ENCODE results near the gene FANCC. TPM values are rescaled to one million over a fixed set of nuclear protein-coding genes. Genes with fewer than 3 reads are reported as not detected.

The FANCC gene
- total and polyA plus RNA-seq, 11 donors: 2.4 to 6.2 (median 4.2) TPM

DNA sequence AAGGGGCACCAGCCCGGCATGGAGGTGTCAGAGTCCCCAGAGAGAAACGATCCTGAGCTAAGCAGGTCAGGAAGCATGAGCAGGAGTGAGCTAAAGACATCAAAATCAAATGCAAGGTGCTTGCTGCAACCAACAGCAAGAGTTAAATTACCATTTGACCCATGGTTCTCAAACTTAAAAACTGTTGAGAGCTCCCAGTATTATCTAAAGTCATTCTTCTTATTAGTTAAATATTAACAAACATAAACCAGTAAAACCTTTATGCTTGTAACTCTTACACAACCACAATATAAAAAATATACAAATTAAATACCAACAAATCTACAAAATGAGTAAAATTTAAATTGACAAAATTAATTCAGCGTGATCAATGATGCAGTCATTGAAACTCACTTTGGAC lies 51.5 kb downstream of the FANCC start:
- TF ChIP-seq POLR2A (IDR thresholded peaks at IDR 0.05): no peak
- TF ChIP-seq, protein P1, sequence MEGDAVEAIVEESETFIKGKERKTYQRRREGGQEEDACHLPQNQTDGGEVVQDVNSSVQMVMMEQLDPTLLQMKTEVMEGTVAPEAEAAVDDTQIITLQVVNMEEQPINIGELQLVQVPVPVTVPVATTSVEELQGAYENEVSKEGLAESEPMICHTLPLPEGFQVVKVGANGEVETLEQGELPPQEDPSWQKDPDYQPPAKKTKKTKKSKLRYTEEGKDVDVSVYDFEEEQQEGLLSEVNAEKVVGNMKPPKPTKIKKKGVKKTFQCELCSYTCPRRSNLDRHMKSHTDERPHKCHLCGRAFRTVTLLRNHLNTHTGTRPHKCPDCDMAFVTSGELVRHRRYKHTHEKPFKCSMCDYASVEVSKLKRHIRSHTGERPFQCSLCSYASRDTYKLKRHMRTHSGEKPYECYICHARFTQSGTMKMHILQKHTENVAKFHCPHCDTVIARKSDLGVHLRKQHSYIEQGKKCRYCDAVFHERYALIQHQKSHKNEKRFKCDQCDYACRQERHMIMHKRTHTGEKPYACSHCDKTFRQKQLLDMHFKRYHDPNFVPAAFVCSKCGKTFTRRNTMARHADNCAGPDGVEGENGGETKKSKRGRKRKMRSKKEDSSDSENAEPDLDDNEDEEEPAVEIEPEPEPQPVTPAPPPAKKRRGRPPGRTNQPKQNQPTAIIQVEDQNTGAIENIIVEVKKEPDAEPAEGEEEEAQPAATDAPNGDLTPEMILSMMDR (IDR thresholded peaks at IDR 0.05): no peak
- Histone ChIP-seq H3K27ac (no peak overlapping the region), H3K27me3 (no peaks in the 10 kb centered on the region), H3K4me1 (peaks cover 0 to 7% (median 0%) of the 10 kb centered on the region in 12 donors), H3K9me3 (no peaks in the 10 kb centered on the region), H3K36me3 (no peaks in the 10 kb centered on the region), H3K4me3 (no peak overlapping the region)
- intact Hi-C loops (cut with DNase I): loop anchor here in 4 of 10 donors (5.0 to 10.0 kb wide), 3 partner anchors 584 to 599 kb away; no protein-coding TSS in a partner anchor
- DNase-seq (no peak), ATAC-seq (no peak)
- WGBS, 4 donors: 60 to 68% (median 62%) methylated on average over 3 of the region's 3 CpGs

DNA sequence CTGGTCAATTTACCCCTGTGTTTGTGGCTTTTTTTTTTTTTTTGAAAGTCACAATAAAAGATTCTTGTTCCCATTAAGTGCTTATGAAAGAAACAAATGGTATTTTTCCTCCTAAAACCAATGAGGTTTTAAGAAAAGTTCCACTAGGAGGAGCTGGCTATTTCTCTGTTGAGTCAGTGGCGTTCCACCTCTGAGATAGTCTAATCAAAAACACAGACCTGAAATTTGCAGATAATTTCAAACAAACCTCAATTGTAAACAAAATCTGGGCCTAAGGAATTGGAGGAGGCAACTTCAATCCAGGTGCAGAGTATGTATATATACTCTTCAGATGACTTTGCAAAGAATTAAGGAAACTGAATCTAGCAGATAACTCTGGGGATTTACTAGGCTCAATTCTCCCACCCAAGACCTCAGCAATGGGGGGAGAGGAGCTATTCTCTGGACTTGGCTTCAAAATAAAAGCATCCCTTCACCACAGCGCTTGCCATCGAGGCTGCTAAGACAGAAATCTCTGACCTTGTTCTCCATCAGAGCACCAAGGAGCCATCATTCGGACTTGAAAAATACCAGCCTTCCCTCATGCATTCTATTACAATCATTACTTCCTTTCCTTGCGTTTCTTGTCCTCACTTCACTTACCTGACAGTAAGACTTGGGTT lies 52.4 kb downstream of the FANCC start:
- TF ChIP-seq, protein P1 (IDR thresholded peaks at IDR 0.05): peak in 7 of 12 donors; percentile 8 to 40 (median 19)
- no peak for TF ChIP-seq POLR2A (IDR thresholded peaks at IDR 0.05)
- H3K27ac ChIP-seq: no peak overlapping the region
- 72 to 84% (median 78%) methylated on average over 5 of the region's 5 CpGs for WGBS, 4 donors
- H3K36me3 ChIP-seq: no peaks in the 10 kb centered on the region
- peaks cover 0 to 7% (median 0%) of the 10 kb centered on the region in 12 donors for H3K4me1 ChIP-seq
- H3K9me3 ChIP-seq: no peaks in the 10 kb centered on the region
- DNase-seq: no peak
- H3K4me3 ChIP-seq: no peak overlapping the region
- intact Hi-C loops (cut with DNase I): loop anchor here in 4 of 10 donors (5.0 to 10.0 kb wide), 3 partner anchors 583 to 598 kb away; no protein-coding TSS in a partner anchor
- H3K27me3 ChIP-seq: no peaks in the 10 kb centered on the region
- ATAC-seq: no peak

DNA sequence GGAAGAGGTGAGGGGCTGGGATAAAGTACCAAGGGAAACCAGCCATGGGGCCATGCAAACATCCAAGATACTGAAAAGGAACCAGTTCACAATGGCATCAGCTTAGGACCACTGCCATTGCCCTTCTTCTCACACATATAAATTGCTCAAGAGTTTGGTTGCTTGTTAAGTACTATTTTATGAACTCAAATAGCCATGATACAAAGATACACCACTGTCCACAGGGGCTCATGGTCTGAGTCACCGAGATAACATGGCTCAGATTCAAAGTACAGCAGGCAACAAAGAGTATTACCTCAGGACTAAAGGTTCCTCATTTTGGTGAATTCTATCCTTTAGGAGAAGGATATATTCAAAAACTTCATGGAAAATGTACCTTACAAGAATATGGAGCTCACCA lies 55.6 kb downstream of the FANCC start:
- Histone ChIP-seq H3K27me3 (no peaks in the 10 kb centered on the region), H3K36me3 (no peaks in the 10 kb centered on the region), H3K27ac (no peak overlapping the region), H3K4me3 (no peak overlapping the region), H3K9me3 (no peaks in the 10 kb centered on the region), H3K4me1 (peaks cover 0 to 7% (median 0%) of the 10 kb centered on the region in 12 donors)
- intact Hi-C loops (cut with DNase I): loop anchor here in 1 of 10 donors (10.0 kb wide), 1 partner anchor 587 kb away; no protein-coding TSS in a partner anchor
- no peak for DNase-seq
- no peak for ATAC-seq
- TF ChIP-seq POLR2A (IDR thresholded peaks at IDR 0.05): no peak
- TF ChIP-seq, protein P1 (IDR thresholded peaks at IDR 0.05): no peak
- 67 to 81% (median 73%) methylated on average over 1 of the region's 1 CpG for WGBS, 4 donors

DNA sequence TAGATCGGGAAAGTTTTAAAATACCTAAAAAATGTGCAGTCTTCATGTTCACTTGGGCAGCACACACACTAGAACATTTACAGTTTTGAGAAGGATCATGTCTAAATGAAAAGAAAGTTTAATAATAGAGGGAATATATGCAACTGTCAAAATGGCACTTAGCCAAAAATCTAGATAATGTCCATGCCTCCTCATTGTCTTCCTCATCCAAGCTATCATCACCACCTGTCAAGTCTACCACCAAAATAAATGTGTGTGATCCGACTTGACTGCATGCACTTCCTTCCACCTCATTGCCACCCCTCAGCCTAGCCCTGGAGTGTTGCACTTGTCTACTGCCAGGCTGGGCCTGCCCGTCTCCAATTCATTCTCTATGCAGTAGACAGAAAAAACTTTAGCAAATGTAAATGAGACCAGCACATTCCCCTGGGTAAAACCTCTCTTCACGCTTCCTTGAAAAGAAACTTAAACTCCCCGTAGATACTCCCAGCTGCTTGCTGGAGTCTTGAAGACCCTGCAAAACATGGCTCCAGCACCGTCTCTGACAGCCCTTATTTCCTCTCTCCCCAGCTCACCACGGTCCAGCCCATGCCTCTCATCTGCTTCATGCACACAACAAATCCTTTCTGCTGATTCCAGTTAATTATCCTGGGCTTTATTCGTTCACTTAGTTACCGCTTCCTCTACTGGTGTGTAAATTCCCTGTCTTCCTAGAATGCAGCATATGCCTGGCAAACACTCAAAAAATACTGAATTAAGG lies 66.9 kb downstream of the FANCC start:
- Histone ChIP-seq H3K27ac (no peak overlapping the region), H3K9me3 (no peaks in the 10 kb centered on the region), H3K36me3 (peaks cover 0 to 16% (median 3%) of the 10 kb centered on the region in 9 donors), H3K4me3 (no peak overlapping the region), H3K4me1 (peaks cover 0 to 10% (median 0%) of the 10 kb centered on the region in 12 donors), H3K27me3 (no peaks in the 10 kb centered on the region)
- TF ChIP-seq POLR2A (IDR thresholded peaks at IDR 0.05): no peak
- TF ChIP-seq, protein P1 (IDR thresholded peaks at IDR 0.05): no peak
- no peak for ATAC-seq
- DNase-seq: no peak
- WGBS, 4 donors: 61 to 70% (median 64%) methylated on average over 9 of the region's 9 CpGs
- intact Hi-C loops (cut with DNase I): no loop called here
